Adrenal gland (tissue), 5 donors: ENCODE measurements around the gene RBM33.

Source experiments
- POLR2A ChIP-seq, 2 donors: fragments of 450-650 bp; IDR thresholded peaks; one replicate each; pipeline ENCODE4 v1.6.1; 2017; ENCODE audit warnings: antibody characterized with exemption in 2 of 2, mild to moderate bottlenecking in 2 of 2, moderate library complexity in 1 of 2
- TF ChIP-seq, protein P1 (sequence below), 6 experiments: fragments of 450-650 bp in 4 of 6; fragments of 200-600 bp in 2 of 6; sonication (generic) in 1 of 6; IDR thresholded peaks; 1 replicate in 5 of 6; 2 replicates in 1 of 6; pipeline versions ENCODE4 v1.5.1 to v1.8.0; 2016 to 2021; ENCODE audit warnings: antibody characterized with exemption in 6 of 6, mild to moderate bottlenecking in 2 of 6, moderate library complexity in 1 of 6
- donor health status: DM: no; HTN: no; CAD: no.

DNA sequence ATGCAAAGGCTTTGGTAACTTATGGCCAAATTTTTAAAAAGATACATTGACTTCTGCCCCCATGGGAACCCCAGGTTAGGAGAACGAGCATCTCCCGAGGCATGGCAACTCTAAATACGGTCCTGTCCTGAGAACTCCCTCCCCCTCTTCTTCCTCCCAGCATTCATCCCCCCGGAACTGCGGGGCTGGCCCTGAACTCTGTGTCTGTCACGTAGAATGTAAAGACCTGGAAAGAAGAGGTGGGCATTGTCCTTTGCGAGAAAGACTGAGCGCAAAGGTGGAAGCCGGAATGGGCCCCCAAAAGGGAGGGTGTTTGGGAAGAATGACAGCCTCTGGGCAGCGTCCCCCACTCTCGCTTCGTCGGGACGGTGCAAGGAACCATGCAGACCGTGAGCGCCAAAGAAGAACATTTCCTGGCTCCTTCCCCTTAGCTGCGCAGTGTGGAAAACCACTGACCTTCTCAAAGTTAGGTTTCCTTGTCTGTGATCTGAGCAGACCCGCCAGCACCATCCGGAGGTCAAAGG is 146.8 kb downstream of the RBM33 start:
- TF ChIP-seq, protein P1, sequence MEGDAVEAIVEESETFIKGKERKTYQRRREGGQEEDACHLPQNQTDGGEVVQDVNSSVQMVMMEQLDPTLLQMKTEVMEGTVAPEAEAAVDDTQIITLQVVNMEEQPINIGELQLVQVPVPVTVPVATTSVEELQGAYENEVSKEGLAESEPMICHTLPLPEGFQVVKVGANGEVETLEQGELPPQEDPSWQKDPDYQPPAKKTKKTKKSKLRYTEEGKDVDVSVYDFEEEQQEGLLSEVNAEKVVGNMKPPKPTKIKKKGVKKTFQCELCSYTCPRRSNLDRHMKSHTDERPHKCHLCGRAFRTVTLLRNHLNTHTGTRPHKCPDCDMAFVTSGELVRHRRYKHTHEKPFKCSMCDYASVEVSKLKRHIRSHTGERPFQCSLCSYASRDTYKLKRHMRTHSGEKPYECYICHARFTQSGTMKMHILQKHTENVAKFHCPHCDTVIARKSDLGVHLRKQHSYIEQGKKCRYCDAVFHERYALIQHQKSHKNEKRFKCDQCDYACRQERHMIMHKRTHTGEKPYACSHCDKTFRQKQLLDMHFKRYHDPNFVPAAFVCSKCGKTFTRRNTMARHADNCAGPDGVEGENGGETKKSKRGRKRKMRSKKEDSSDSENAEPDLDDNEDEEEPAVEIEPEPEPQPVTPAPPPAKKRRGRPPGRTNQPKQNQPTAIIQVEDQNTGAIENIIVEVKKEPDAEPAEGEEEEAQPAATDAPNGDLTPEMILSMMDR (IDR thresholded peaks at IDR 0.05), result no peak
- TF ChIP-seq POLR2A (IDR thresholded peaks at IDR 0.05), result no peak
